OCI-M2 (cell line): ENCODE data around the gene ACVR2B.

Experiments
- DNase-seq: peaks from one replicate; lab custom pipeline; 2025; ENCODE audit not compliant: unreplicated experiment; lab: John Stamatoyannopoulos, UW

Gene ACVR2B

DNA sequence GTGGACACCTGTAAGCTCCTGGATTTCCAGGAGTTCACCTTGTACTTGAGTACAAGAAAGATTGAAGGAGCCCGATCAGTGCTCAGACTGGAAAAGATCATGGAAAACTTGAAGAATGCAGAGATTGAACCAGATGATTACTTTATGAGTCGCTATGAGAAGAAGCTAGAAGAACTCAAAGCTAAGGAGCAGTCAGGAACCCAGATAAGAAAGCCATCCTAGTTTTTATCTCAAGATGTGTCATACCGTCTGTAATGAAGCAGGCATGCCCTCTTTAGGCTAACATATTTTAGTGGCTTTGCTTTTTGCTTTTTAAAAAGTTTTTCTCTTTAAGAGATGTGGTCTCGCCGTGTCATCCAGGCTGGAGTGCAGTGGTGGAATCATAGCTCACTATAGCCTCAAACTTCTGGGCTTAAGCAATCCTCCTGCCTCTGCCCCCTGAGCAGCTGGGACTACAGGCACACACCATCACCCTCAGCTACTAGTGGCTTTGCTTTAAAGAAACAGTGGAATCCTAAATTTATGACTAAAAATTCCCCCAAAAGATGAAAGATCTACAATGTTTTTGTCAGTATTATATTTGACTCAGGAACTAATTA, 70.5 kb downstream of the ACVR2B start:
- DNase-seq: no peak

DNA sequence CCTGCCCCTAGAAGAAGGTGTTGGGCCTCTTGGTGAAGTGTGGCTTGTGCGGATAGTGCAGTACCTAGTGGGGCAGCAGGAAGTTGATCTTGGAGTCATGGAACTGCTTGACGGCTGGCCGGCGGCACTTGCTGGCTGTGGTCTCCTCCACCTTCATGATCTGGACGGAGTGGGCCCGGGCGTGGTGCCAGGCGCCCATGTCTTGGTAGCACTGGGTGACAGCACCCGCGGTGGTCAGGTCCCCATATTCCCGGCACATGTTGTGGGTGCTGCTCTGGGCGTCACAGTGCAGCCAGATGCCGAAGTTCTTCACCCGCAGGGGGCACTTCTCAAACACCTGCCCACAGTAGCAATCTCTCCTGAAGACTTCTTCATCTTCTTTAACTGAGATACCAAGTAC, 73.1 kb downstream of the ACVR2B start:
- no peak for DNase-seq

- DNase-seq: no peak
Measured at GRCh38 chr3:38528457-38528856, 74.8 kb downstream of the ACVR2B start.

DNA sequence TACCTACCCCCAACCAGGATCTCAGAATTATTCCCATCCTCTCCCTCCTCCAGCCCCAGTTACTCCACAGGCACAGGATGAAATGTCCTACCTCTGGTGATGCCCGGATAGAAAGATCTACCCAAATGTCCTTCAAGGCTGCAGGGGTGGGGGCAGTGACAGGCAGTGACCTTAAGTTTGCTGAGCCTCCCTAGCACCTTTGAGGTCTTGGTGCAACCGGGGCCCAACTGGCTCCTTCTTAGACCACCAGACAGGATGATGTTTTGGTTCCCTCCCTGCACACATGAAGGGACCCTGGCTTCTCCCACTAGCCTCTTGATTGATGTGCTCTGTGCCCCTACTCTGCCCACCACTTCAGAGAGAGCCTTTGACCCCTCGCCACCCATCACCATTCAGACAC, 78.8 kb downstream of the ACVR2B start:
- no peak for DNase-seq

DNA sequence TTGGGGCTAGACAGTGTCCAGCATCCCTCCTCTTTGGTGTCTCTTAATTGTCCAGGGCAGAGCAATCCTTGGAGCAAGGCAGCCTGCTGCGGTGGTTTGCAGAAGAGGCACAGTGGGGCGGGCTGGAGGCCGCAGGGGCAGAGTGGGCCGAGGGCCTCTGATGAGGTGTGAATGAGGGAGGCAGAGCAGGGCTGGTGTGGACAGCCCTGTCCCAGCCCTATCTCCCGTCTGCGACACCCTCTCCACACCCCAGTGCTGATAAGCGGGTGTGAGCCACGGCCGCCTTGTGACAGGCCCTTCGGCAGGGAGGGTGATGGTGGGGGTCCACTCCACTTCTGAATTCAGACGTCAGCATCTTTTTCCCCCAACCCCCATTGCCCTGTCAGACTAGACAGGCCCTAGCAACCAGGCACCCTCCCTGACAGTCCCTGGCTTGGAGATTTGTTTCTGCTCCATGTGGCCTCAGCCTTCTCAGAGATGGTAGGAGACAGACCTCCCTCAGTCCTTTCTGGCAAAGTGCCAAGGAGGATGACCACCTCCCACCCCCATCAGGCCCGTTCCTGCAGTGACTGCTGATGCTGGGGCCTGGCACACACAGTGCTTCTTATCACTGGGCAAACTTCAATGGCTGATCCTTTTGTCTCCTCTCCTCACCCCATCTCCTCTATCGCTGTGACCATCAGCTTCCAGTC, 79.7 kb downstream of the ACVR2B start:
- no peak for DNase-seq

GRCh38 chr3:38534180-38534579, 80.5 kb downstream of the ACVR2B start:
- no peak for DNase-seq

DNA sequence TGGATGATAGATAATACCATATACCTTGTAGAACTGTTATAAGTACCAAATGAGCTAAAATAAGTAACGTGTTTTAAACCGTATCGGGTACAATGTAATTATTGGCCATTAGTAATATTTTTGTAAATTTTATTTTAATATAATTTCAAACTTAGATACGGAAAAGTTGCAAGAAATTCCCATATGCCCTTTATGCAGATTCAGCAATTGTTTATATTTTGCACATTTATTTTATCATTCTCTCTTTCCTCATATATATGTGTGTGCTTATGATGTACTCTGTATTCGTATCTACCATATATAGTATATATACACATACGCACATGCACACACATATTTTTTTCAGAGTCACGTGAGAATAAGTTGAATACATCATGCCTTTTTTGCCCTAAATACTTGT, 80.9 kb downstream of the ACVR2B start:
- DNase-seq: no peak

GRCh38 chr3:38536671-38537070, 83.0 kb downstream of the ACVR2B start:
- DNase-seq: no peak

GRCh38 chr3:38538773-38539353, 85.2 kb downstream of the ACVR2B start:
- DNase-seq: no peak

GRCh38 chr3:38541806-38542205, 88.1 kb downstream of the ACVR2B start:
- DNase-seq: no peak
